Measurements from ENCODE around the gene AMIGO3.

- TF ChIP-seq EZH2phosphoT487 (IDR thresholded peaks at IDR 0.05; ENCODE audit: insufficient read depth, low read depth) (no peak), EZH2 (IDR thresholded peaks at IDR 0.05; ENCODE audit: insufficient read depth, poor library complexity, severe bottlenecking) (no peak)
Observed at GRCh38 chr3:49667701-49668413, 51.6 kb downstream of the AMIGO3 start.

All from GM23248 (cell line).